Measurements from ENCODE around the gene ABI1.

ABI1 gene

DNA sequence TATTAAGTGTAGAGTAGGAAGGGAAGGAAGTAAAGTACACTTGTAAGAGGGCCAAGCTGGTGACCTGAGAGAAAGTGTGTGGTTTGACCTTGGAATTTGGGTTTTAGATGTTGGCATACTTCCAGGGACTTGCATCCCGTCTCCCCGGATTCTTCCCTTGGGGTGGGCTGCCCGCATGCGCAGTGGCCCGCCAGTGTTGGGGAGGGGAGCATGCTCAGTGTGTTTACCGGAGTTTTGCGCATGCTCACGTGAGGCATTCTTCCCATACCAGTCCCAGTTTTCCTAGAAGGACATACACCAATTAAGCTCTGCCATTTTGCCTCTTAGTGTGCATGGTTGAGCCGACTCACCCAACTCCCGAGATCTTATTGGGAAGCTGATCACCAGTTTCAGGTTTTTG lies 153.8 kb downstream of the ABI1 start:
- no peak overlapping the region for H3K27ac Mint-ChIP-seq (ENCODE audit: low read depth)
- H3K9me3 Mint-ChIP-seq = no peaks in the 10 kb centered on the region
- peaks cover 7% of the 10 kb centered on the region for H3K36me3 Mint-ChIP-seq (ENCODE audit: insufficient read depth)
- H3K4me3 Mint-ChIP-seq = no peak overlapping the region
- no peaks in the 10 kb centered on the region for H3K27me3 Mint-ChIP-seq
- ATAC-seq (replicated peaks; ENCODE audit: extremely low read depth, poor library complexity, severe bottlenecking) (no peak), DNase-seq (ENCODE audit: low spot score in 2 of 2) (no peak)
- peaks cover 19% of the 10 kb centered on the region for H3K4me1 Mint-ChIP-seq

DNA sequence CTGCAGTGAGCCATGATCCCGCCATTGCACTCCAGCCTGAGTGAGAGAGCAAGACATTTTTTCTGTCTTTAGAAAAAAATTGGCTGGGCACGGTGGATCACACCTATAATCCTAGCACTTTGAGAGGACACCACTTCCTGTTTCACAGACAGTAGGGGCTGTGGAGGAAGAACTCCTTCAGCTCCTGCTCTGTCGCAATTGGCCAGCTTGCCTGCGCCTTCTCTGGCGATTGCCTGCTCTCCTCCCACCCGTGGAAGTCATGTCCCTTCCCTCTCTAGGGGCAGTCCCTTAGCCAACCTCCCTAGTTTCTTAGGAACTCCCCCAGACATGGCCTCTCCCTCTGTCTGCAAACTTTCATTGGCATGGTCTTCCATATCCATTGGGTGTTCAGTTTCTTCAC lies 154.6 kb downstream of the ABI1 start:
- H3K27me3 Mint-ChIP-seq = no peaks in the 10 kb centered on the region
- no peak for DNase-seq (ENCODE audit: low spot score in 2 of 2)
- peaks cover 7% of the 10 kb centered on the region for H3K36me3 Mint-ChIP-seq (ENCODE audit: insufficient read depth)
- no peak overlapping the region for H3K27ac Mint-ChIP-seq (ENCODE audit: low read depth)
- H3K4me3 Mint-ChIP-seq = no peak overlapping the region
- H3K4me1 Mint-ChIP-seq = peaks cover 19% of the 10 kb centered on the region
- no peaks in the 10 kb centered on the region for H3K9me3 Mint-ChIP-seq
- ATAC-seq (replicated peaks; ENCODE audit: extremely low read depth, poor library complexity, severe bottlenecking) = peak; percentile 64

DNA sequence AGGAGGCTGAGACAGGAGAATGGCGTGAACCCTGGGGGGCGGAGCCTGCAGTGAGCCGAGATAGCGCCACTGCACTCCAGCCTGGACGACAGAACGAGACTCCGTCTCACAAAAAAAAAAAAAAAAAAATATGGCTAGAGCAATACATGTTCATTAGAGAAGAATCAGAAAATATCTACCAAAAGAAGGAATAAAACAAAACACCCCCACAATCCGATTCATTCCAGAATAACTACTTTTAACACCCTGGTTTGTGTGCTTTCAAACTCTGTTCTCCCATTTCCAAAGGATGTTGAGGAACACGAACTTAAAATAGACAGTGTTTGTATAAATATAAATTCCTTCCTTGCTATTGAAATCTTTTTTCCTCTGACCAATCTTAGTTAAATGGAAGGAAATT lies 156.8 kb downstream of the ABI1 start:
- Mint-ChIP-seq H3K36me3 (ENCODE audit: insufficient read depth) (peaks cover 7% of the 10 kb centered on the region), H3K27ac (ENCODE audit: low read depth) (no peak overlapping the region), H3K4me3 (no peak overlapping the region), H3K9me3 (no peaks in the 10 kb centered on the region), H3K27me3 (no peaks in the 10 kb centered on the region), H3K4me1 (peaks cover 30% of the 10 kb centered on the region)
- no peak for DNase-seq (ENCODE audit: low spot score in 2 of 2)
- ATAC-seq (replicated peaks; ENCODE audit: extremely low read depth, poor library complexity, severe bottlenecking) = no peak

DNA sequence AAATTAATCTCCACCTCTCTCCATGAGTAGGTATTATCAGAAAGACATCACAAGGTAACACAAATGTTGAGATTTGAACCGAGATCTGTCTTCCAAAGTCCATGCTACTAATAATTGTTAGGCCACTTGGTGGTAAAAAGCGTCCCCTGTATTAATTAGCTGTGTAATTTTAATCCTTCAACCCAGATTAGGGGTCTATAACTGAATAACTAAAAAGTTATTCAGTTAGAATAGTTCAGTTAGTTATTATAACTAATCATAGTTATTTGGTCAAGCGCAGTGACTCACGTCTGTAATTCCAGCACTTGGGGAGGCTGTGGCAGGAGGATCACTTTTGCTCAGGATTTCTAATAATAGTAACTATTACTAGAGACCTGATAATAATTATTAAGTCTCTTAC lies 157.7 kb downstream of the ABI1 start:
- Mint-ChIP-seq H3K4me3 (no peak overlapping the region), H3K36me3 (ENCODE audit: insufficient read depth) (peaks cover 7% of the 10 kb centered on the region), H3K27me3 (no peaks in the 10 kb centered on the region), H3K4me1 (peaks cover 38% of the 10 kb centered on the region), H3K27ac (ENCODE audit: low read depth) (no peak overlapping the region), H3K9me3 (no peaks in the 10 kb centered on the region)
- DNase-seq (ENCODE audit: low spot score in 2 of 2) (no peak), ATAC-seq (replicated peaks; ENCODE audit: extremely low read depth, poor library complexity, severe bottlenecking) (no peak)

DNA sequence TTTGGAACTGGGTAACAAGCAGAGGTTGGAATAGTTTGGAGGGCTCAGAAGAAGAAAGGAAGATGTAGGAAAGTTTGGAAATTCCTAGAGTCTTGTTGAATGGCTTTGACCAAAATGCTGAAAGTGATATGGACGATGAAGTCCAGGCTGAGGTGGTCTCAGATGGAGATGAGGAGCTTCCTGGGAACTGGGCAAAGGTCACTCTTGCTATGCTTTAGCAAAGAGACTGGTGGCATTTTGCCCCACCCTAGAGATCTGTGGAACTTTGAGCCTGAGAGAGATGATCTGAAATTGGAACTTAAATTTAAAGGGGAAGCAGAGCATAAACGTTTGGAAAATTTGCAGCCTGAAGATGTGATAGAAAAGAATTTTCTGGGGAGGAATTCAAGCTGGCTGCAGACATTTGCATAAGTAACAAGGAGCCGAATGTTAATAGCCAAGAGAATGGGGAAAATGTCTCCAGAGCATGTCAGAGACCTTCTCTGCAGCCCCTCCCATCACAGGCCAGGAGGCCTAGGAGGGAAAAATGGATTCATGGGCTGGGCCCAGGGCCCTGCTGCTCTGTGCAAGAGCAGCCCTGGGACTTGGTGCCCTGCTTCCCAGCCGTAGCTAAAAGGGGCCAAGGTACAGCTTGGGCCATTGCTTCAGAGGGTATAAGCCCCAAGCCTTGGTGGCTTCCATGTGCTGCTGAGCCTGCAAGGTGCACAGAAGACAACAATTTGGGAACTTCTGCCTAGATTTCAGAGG lies 159.7 kb downstream of the ABI1 start:
- Mint-ChIP-seq H3K9me3 (no peaks in the 10 kb centered on the region), H3K27ac (ENCODE audit: low read depth) (no peak overlapping the region), H3K36me3 (ENCODE audit: insufficient read depth) (peaks cover 9% of the 10 kb centered on the region), H3K27me3 (no peaks in the 10 kb centered on the region), H3K4me3 (no peak overlapping the region), H3K4me1 (peaks cover 43% of the 10 kb centered on the region)
- DNase-seq (ENCODE audit: low spot score in 2 of 2) = no peak
- no peak for ATAC-seq (replicated peaks; ENCODE audit: extremely low read depth, poor library complexity, severe bottlenecking)

DNA sequence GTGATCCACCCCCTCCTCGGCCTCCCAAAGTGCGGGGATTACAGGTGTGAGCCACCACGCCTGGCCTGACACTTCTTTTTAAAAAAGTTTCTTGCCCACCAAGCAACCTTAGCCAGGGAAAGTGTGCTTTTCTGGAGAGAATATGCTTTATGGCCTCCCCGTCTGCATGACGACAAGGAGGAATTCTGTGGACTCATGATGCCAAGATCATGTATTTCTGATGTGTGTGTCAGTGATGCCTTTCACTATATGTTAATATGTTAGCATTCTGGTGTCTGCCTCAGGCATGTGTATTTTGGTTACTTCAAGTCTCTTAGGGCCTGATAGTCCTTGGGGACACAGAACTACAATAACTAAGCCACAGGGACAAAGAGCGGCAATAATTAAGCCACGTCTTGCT lies 161.1 kb downstream of the ABI1 start:
- Mint-ChIP-seq H3K36me3 (ENCODE audit: insufficient read depth) (peaks cover 5% of the 10 kb centered on the region), H3K27ac (ENCODE audit: low read depth) (no peak overlapping the region), H3K9me3 (no peaks in the 10 kb centered on the region), H3K4me3 (no peak overlapping the region), H3K27me3 (no peaks in the 10 kb centered on the region), H3K4me1 (peaks cover 40% of the 10 kb centered on the region)
- ATAC-seq (replicated peaks; ENCODE audit: extremely low read depth, poor library complexity, severe bottlenecking) (no peak), DNase-seq (ENCODE audit: low spot score in 2 of 2) (no peak)

DNA sequence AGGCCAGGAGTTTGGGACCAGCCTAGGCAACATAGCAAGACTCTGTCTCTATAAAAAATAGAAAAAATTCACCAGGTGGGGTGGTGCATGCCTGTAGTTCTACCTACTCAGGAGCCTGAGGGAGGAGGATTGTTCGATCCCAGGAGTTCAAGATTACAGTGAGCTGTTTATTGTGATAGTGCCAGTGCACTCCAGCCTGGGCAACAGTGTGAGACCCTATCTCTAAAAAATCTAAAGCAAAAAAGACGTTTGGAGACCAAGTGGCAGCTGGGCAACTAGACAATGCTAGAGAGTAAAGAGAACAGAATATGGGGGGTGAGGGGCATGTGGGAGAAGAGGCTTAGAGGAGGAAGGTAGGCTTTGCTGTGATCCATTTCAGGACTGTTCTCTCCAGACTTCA lies 161.8 kb downstream of the ABI1 start:
- Mint-ChIP-seq H3K36me3 (ENCODE audit: insufficient read depth) (peaks cover 5% of the 10 kb centered on the region), H3K4me1 (peaks cover 40% of the 10 kb centered on the region), H3K27me3 (no peaks in the 10 kb centered on the region), H3K27ac (ENCODE audit: low read depth) (peak overlapping the region; percentile 74), H3K9me3 (no peaks in the 10 kb centered on the region), H3K4me3 (peak overlapping the region; percentile 95)
- no peak for ATAC-seq (replicated peaks; ENCODE audit: extremely low read depth, poor library complexity, severe bottlenecking)
- no peak for DNase-seq (ENCODE audit: low spot score in 2 of 2)

DNA sequence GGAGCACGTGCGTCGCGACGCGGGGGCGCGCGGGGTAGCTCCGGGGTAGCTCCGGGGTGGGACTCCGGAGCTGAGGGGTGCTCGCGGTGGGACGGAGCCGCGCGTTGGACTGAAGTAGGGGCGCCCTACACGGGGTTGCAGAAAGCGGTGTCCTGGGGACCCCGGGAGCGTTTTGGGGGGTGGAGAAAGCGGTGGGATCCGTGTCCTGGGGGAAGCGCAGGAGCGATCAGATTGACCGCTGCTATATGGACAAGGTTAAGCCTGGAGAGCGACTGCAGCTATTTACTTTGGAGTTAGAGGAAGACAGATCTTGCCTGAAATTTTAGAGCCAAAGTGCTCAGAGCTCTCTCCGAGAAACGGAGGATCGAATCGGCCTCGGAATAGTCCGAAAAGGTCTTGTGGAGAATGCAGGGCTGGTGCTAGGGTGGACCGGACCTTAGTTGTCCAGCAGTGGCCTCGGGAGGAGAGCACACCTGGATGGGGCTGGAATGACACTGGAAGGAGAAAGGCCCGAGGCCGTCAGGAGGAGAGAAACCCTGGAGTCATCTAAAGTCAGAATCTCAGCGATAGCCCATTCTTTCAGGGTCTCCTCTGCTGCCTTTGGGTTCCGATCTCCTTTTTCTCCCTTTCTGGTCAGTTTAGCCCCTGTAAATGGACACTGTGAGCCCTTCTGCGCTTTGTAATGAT lies 162.7 kb downstream of the ABI1 start:
- Mint-ChIP-seq H3K36me3 (ENCODE audit: insufficient read depth) (peaks cover 5% of the 10 kb centered on the region), H3K27ac (ENCODE audit: low read depth) (peak overlapping the region; percentile 88), H3K4me1 (peaks cover 39% of the 10 kb centered on the region), H3K27me3 (no peaks in the 10 kb centered on the region), H3K9me3 (no peaks in the 10 kb centered on the region), H3K4me3 (peak overlapping the region; percentile 95)
- no peak for ATAC-seq (replicated peaks; ENCODE audit: extremely low read depth, poor library complexity, severe bottlenecking)
- no peak for DNase-seq (ENCODE audit: low spot score in 2 of 2)

DNA sequence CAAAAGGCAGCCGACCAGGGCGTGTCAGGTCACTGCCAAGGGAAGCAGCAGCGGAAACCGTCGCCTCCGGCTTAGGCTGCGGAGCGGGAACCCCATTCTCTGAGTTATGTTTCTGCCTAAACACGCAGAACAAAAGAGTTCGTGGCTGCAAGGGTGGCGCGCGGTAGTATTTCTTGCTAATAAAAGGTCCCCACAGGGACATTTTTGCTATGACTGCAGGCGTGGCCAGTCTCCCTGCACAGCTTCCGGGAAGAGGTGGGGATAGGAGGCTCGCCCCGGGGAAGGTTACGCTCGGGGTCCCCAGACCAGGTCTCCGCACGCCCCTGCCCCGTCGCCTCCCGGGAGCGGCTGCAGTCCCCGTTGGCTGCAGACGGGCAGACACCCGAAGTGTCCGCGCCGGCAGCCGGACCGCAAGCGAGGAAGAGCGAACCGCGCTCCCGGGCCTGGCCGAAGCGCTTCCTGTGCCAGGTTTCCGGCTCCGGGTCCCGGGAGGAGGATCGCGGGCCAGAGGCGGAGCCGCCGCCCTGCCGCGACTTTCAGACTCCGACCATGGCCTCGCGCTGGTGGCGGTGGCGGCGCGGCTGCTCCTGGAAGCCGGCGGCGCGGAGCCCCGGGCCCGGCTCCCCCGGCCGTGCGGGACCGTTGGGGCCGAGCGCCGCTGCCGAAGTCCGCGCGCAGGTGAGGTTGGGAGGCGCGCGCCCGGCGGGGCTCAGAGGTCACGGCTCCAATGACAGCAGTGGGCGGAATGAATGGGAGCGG lies 163.4 kb downstream of the ABI1 start, which contains the start of gene PDSS1:
Gene PDSS1, plus strand, starts transcription at position 539 of the 759 bp plus-strand sequence. Its CDS starts 11 bp downstream, at position 550.
- DNase-seq (ENCODE audit: low spot score in 2 of 2) = peak; percentile 28 to 31
- Mint-ChIP-seq H3K4me1 (peaks cover 32% of the 10 kb centered on the region), H3K4me3 (peak within 1 kb of the TSS; percentile 95), H3K27ac (ENCODE audit: low read depth) (peak within 1 kb of the TSS; percentile 88), H3K36me3 (ENCODE audit: insufficient read depth) (peaks cover 5% of the 10 kb centered on the region), H3K9me3 (no peaks in the 10 kb centered on the region), H3K27me3 (no peaks in the 10 kb centered on the region)
- peak; percentile 72 for ATAC-seq (replicated peaks; ENCODE audit: extremely low read depth, poor library complexity, severe bottlenecking)

DNA sequence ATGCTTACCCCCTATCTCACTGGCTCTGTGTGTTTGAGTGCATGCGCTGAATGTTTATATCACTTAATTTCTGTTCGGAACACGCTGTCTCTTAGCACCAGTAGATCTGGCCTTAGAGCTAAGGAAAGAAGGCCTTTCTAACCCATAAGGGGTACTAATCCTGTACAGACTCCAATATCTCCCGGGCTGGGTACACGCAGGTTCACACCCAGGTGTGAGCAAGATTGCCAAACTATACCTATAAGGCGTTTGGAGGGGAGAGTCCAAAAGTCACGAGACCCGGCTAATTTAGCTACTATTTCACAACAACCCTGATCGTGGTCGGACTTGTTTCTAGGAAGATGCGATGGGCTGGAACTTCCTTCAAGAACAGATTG lies 164.0 kb downstream of the ABI1 start:
- Mint-ChIP-seq H3K27ac (ENCODE audit: low read depth) (peak overlapping the region; percentile 88), H3K36me3 (ENCODE audit: insufficient read depth) (peaks cover 5% of the 10 kb centered on the region), H3K4me3 (peak overlapping the region; percentile 95), H3K27me3 (no peaks in the 10 kb centered on the region), H3K4me1 (peaks cover 31% of the 10 kb centered on the region), H3K9me3 (no peaks in the 10 kb centered on the region)
- DNase-seq (ENCODE audit: low spot score in 2 of 2) (no peak), ATAC-seq (replicated peaks; ENCODE audit: extremely low read depth, poor library complexity, severe bottlenecking) (no peak)

Data from central memory CD8-positive, alpha-beta T cell (primary cell).